Measurements from ENCODE around the gene RBMS3. TPM values are rescaled to one million over a fixed set of nuclear protein-coding genes. Genes with fewer than 3 reads are reported as not detected.

RBMS3 gene
- total RNA-seq, 2 experiments from 2014 or later, result 1.0 TPM; not detected in 1

- ChIA-PET POLR2A (interaction anchor here (0.7 to 1.0 kb wide), 2 partner anchors 22 to 188 kb away, joined by 3 read pairs; no protein-coding TSS in a partner anchor), CTCF (ENCODE audit: unreplicated experiment) (no interaction called here)
- Histone ChIP-seq H3K9me3 (ENCODE audit: low read length) (no peaks in the 10 kb centered on the region), H3K4me1 (ENCODE audit: insufficient read depth, low read length, poor library complexity, severe bottlenecking) (no peaks in the 10 kb centered on the region), H3K36me3 (ENCODE audit: insufficient read depth, low read length) (no peaks in the 10 kb centered on the region), H3K27ac (ENCODE audit: low read depth, low read length, poor library complexity, severe bottlenecking) (no peak overlapping the region), H4K20me1 (ENCODE audit: insufficient read depth, low read length) (no peaks in the 10 kb centered on the region), H3K79me2 (ENCODE audit: insufficient read depth, low read depth, low read length) (no peaks in the 10 kb centered on the region), H3K9me2 (ENCODE audit: insufficient read depth, low read length) (no peaks in the 10 kb centered on the region), H3K4me2 (ENCODE audit: low read length) (no peak overlapping the region), H2AFZ (ENCODE audit: low read length) (no peak overlapping the region), H3K4me3 (ENCODE audit: low read depth, low read length, poor library complexity, severe bottlenecking) (no peak overlapping the region)
- DNase-seq (ENCODE audit: low spot score), result no peak
- BruUV-seq (replicated peaks), result no TSS peak
- TF ChIP-seq, protein P1, sequence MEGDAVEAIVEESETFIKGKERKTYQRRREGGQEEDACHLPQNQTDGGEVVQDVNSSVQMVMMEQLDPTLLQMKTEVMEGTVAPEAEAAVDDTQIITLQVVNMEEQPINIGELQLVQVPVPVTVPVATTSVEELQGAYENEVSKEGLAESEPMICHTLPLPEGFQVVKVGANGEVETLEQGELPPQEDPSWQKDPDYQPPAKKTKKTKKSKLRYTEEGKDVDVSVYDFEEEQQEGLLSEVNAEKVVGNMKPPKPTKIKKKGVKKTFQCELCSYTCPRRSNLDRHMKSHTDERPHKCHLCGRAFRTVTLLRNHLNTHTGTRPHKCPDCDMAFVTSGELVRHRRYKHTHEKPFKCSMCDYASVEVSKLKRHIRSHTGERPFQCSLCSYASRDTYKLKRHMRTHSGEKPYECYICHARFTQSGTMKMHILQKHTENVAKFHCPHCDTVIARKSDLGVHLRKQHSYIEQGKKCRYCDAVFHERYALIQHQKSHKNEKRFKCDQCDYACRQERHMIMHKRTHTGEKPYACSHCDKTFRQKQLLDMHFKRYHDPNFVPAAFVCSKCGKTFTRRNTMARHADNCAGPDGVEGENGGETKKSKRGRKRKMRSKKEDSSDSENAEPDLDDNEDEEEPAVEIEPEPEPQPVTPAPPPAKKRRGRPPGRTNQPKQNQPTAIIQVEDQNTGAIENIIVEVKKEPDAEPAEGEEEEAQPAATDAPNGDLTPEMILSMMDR (conservative IDR thresholded peaks at IDR 0.05; ENCODE audit: low read length), result no peak
- no peak for TF ChIP-seq EZH2phosphoT487 (IDR thresholded peaks at IDR 0.05; ENCODE audit: borderline replicate concordance, low read depth, low read length)
- intact Hi-C loops (cut with micrococcal nuclease; ENCODE audit: unreplicated experiment), result no loop called here
Measured at GRCh38 chr3:29606416-29606815, 325.5 kb downstream of the RBMS3 start.

- POLR2A ChIA-PET, result interaction anchor here (0.7 kb wide), 1 partner anchor 9 kb away, joined by 3 read pairs; no protein-coding TSS in a partner anchor
- H3K36me3 ChIP-seq (ENCODE audit: insufficient read depth, low read length), result no peaks in the 10 kb centered on the region
- TF ChIP-seq, protein P1 (conservative IDR thresholded peaks at IDR 0.05; ENCODE audit: low read length), result no peak
- no peak for TF ChIP-seq EZH2phosphoT487 (IDR thresholded peaks at IDR 0.05; ENCODE audit: borderline replicate concordance, low read depth, low read length)
- no peak for DNase-seq (ENCODE audit: low spot score)
- no peaks in the 10 kb centered on the region for H3K9me3 ChIP-seq (ENCODE audit: low read length)
- no peaks in the 10 kb centered on the region for H3K4me1 ChIP-seq (ENCODE audit: insufficient read depth, low read length, poor library complexity, severe bottlenecking)
- no peak overlapping the region for H2AFZ ChIP-seq (ENCODE audit: low read length)
- H3K4me3 ChIP-seq (ENCODE audit: low read depth, low read length, poor library complexity, severe bottlenecking), result no peak overlapping the region
- H3K4me2 ChIP-seq (ENCODE audit: low read length), result no peak overlapping the region
- CTCF ChIA-PET (ENCODE audit: unreplicated experiment), result no interaction called here
- no peaks in the 10 kb centered on the region for H3K9me2 ChIP-seq (ENCODE audit: insufficient read depth, low read length)
- no peaks in the 10 kb centered on the region for H4K20me1 ChIP-seq (ENCODE audit: insufficient read depth, low read length)
- H3K79me2 ChIP-seq (ENCODE audit: insufficient read depth, low read depth, low read length), result no peaks in the 10 kb centered on the region
- intact Hi-C loops (cut with micrococcal nuclease; ENCODE audit: unreplicated experiment), result no loop called here
- no peak overlapping the region for H3K27ac ChIP-seq (ENCODE audit: low read depth, low read length, poor library complexity, severe bottlenecking)
- no TSS peak for BruUV-seq (replicated peaks)
Measured at GRCh38 chr3:29608414-29609327, 327.8 kb downstream of the RBMS3 start.

DNA sequence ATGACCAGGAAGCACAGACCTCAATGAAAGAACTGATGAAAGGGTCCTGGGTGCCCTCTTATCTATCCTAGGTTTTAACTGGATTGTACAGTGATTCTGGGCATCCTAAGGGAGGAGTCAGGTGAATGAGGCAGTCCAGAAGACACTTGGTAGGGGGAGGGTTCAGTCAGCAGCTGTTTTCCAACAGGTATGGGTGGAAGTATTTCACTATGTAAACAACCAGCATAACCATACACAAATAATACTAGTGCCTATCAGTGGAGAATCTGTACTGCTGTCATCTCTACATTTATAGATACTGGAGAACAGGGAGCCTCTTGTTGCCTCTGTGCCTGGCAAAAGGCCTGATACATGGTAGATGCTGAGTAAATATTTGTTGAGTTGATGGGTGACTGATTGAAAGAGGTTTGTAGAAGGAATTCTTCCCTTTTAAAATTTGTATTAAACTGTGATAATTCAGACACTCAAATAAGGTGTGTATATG is 328.5 kb downstream of the RBMS3 start:
- Histone ChIP-seq H2AFZ (ENCODE audit: low read length) (no peak overlapping the region), H3K9me3 (ENCODE audit: low read length) (no peaks in the 10 kb centered on the region)

More for the DNA sequence above, 328.5 kb downstream of the RBMS3 start:
- no peak for DNase-seq (ENCODE audit: low spot score)
- H3K4me3 ChIP-seq (ENCODE audit: low read depth, low read length, poor library complexity, severe bottlenecking), result no peak overlapping the region
- H4K20me1 ChIP-seq (ENCODE audit: insufficient read depth, low read length), result no peaks in the 10 kb centered on the region
- no peak overlapping the region for H3K27ac ChIP-seq (ENCODE audit: low read depth, low read length, poor library complexity, severe bottlenecking)
- BruUV-seq (replicated peaks), result no TSS peak
- CTCF ChIA-PET (ENCODE audit: unreplicated experiment), result no interaction called here
- no peaks in the 10 kb centered on the region for H3K4me1 ChIP-seq (ENCODE audit: insufficient read depth, low read length, poor library complexity, severe bottlenecking)
- TF ChIP-seq, protein P1 (conservative IDR thresholded peaks at IDR 0.05; ENCODE audit: low read length), result no peak
- TF ChIP-seq EZH2phosphoT487 (IDR thresholded peaks at IDR 0.05; ENCODE audit: borderline replicate concordance, low read depth, low read length), result no peak
- intact Hi-C loops (cut with micrococcal nuclease; ENCODE audit: unreplicated experiment), result no loop called here
- no peaks in the 10 kb centered on the region for H3K9me2 ChIP-seq (ENCODE audit: insufficient read depth, low read length)
- no peak overlapping the region for H3K4me2 ChIP-seq (ENCODE audit: low read length)
- no peaks in the 10 kb centered on the region for H3K79me2 ChIP-seq (ENCODE audit: insufficient read depth, low read depth, low read length)
- H3K36me3 ChIP-seq (ENCODE audit: insufficient read depth, low read length), result no peaks in the 10 kb centered on the region
- POLR2A ChIA-PET, result no interaction called here

All from OCI-LY7 (cell line).